ENCODE results near the gene NETO2. TPM values are rescaled to one million over a fixed set of nuclear protein-coding genes. Genes with fewer than 3 reads are reported as not detected.

The NETO2 gene
- total and polyA plus RNA-seq, 2 of the 13 experiments (the other 11 are each of a cell fraction or from before 2014, with no cell fraction given) = 8.2 to 13.5 TPM

- TF ChIP-seq ZBTB21 (CRISPR knock-in tag; IDR thresholded peaks at IDR 0.05) (no peak), HHEX (CRISPR knock-in tag; IDR thresholded peaks at IDR 0.05) (no peak), ZNF589 (CRISPR knock-in tag; conservative IDR thresholded peaks at IDR 0.05) (0 out of 2 replicates have a peak, but pooled peaks have one; percentile 3), SMARCC2 (IDR thresholded peaks at IDR 0.05) (no peak), ZBTB25 (CRISPR knock-in tag; IDR thresholded peaks at IDR 0.05) (no peak), ZNF850 (CRISPR knock-in tag; conservative IDR thresholded peaks at IDR 0.05) (no peak), ATF1 (CRISPR knock-in tag; IDR thresholded peaks at IDR 0.05) (no peak), ZNF501 (CRISPR knock-in tag; IDR thresholded peaks at IDR 0.05) (no peak), MYPOP (CRISPR knock-in tag; IDR thresholded peaks at IDR 0.05) (peak; percentile 94), ZBTB14 (CRISPR knock-in tag; IDR thresholded peaks at IDR 0.05) (peak; percentile 18; the same call in 1 of the 2 replicates), NFE2 (CRISPR knock-in tag; IDR thresholded peaks at IDR 0.05) (no peak), PREB (CRISPR knock-in tag; IDR thresholded peaks at IDR 0.05) (no peak), NR0B2 (CRISPR knock-in tag; IDR thresholded peaks at IDR 0.05) (no peak), HOXA5 (CRISPR knock-in tag; IDR thresholded peaks at IDR 0.05) (peak; percentile 58; the same call in 1 of the 2 replicates), FOXO4 (CRISPR knock-in tag; conservative IDR thresholded peaks at IDR 0.05) (no peak), TCF12 (IDR thresholded peaks at IDR 0.05) (no peak), TCF12 (CRISPR knock-in tag; IDR thresholded peaks at IDR 0.05) (no peak), ZNF253 (CRISPR knock-in tag; IDR thresholded peaks at IDR 0.05; ENCODE audit: borderline replicate concordance) (no peak), ZNF224 (CRISPR knock-in tag; IDR thresholded peaks at IDR 0.05) (no peak), MLX (CRISPR knock-in tag; IDR thresholded peaks at IDR 0.05) (no peak), ZNF891 (CRISPR knock-in tag; IDR thresholded peaks at IDR 0.05) (peak; percentile 64; the same call in 1 of the 2 replicates)
Measured at GRCh38 chr16:47143677-47144558, at the start of gene NETO2 (continued).

All from HepG2 (cell line).